K562 (cell line): ENCODE data around the gene PHKA2. TPM values are rescaled to one million over a fixed set of nuclear protein-coding genes. Genes with fewer than 3 reads are reported as not detected.

Experiments
- ATAC-seq: fragments of 200-7000 bp; cut with Tn5 transposase; 3 replicates; pipeline ENCODE4 v1.9.1; 2020; ENCODE audit warnings: moderate library complexity
- BruUV-seq: library from RNA; stranded (reverse); fragments of 400-500 nt; replicated peaks from 2 replicates; lab custom pipeline; 2021; lab: Mats Ljungman, UMichigan
- CTCF ChIA-PET: fragments of 300-600 bp; formaldehyde crosslinking; extraction: SDS; loops from one replicate; lab custom pipeline; 2021; ENCODE audit warnings: low intra/inter-chr PET ratio; lab: Yijun Ruan, JAX
- POLR2A ChIA-PET: fragments of 300-600, 350-650 bp; sonication (Branson Sonifier 250); formaldehyde crosslinking; extraction: SDS; loops from one replicate; lab custom pipeline; 2021; ENCODE audit warnings: antibody characterized with exemption, inconsistent platforms; lab: Yijun Ruan, JAX
- DNase-seq, 4 experiments: peaks; one replicate each; pipeline versions ENCODE4 v3.0.0 to v3.0.0-alpha.2; 2011 to 2018; ENCODE audit warnings: low spot score in 3 of 4, mixed read lengths in 3 of 4; ENCODE audit errors: extremely low read depth in 1 of 4
- FAIRE-seq: peaks from 2 replicates; lab custom pipeline; 2011; peaks lifted over from hg19 to GRCh38; lab: Jason Lieb, UNC
- H2AFZ ChIP-seq: 2 replicates; pipeline ENCODE4 v1.6.0; 2011; ENCODE audit warnings: low read depth, low read length, control low read depth, inconsistent platforms
- H3K27ac ChIP-seq: fragments of 200-600 bp; 3 replicates; pipeline ENCODE4 v1.8.0; 2011; ENCODE audit warnings: low read depth, mild to moderate bottlenecking, control low read depth, inconsistent platforms, low read length, moderate library complexity, mixed read lengths; ENCODE audit errors: extremely low read depth
- H3K27me3 ChIP-seq, 2 experiments: fragments of 300-600 bp in 1 of 2; 2 replicates in 1 of 2; 3 replicates in 1 of 2; pipeline versions ENCODE4 v1.6.0 to v1.8.0; 2011; ENCODE audit warnings: inconsistent platforms in 2 of 2, low read length in 2 of 2, mild to moderate bottlenecking in 1 of 2, mixed read lengths in 1 of 2, moderate library complexity in 1 of 2; ENCODE audit not compliant: control insufficient read depth in 2 of 2, insufficient read depth in 2 of 2
- H3K36me3 ChIP-seq: fragments of 300-600 bp; 3 replicates; pipeline ENCODE4 v1.8.0; 2011; ENCODE audit warnings: mild to moderate bottlenecking, low read length, inconsistent platforms; ENCODE audit not compliant: control insufficient read depth, insufficient read depth
- H3K4me1 ChIP-seq, 2 experiments: fragments of 200-600 bp in 1 of 2; replicated peaks in 1 of 2; 2 replicates in 1 of 2; 3 replicates in 1 of 2; pipeline versions ENCODE4 v1.5.1 to v1.8.0; 2011; ENCODE audit warnings: inconsistent platforms in 2 of 2, low read length in 2 of 2, mild to moderate bottlenecking in 1 of 2, mixed read lengths in 1 of 2, moderate library complexity in 1 of 2; ENCODE audit not compliant: control insufficient read depth in 2 of 2, insufficient read depth in 2 of 2
- H3K4me2 ChIP-seq: 2 replicates; pipeline ENCODE4 v1.6.1; 2011; ENCODE audit warnings: low read length, control low read depth, inconsistent platforms, mixed read lengths; ENCODE audit not compliant: insufficient read depth
- H3K4me3 ChIP-seq: fragments of 200-600 bp; sonication (generic), shearing (Covaris generic); 2 replicates; pipeline ENCODE4 v1.5.1; 2016; ENCODE audit warnings: control low read depth, inconsistent platforms
- H3K79me2 ChIP-seq: fragments of 200-600 bp; 3 replicates; pipeline ENCODE4 v1.8.0; 2011; ENCODE audit warnings: low read length, inconsistent platforms; ENCODE audit not compliant: control insufficient read depth, insufficient read depth
- H3K9ac ChIP-seq, 2 experiments: 2 replicates each; pipeline versions ENCODE4 v1.6.0 to v1.6.1; 2011; ENCODE audit warnings: low read depth in 2 of 2, low read length in 2 of 2, control low read depth in 1 of 2, inconsistent platforms in 1 of 2, mild to moderate bottlenecking in 1 of 2, mixed read lengths in 1 of 2; ENCODE audit not compliant: insufficient read depth in 1 of 2
- H3K9me1 ChIP-seq: one replicate; pipeline ENCODE4 v1.6.0; 2011; ENCODE audit warnings: inconsistent platforms, mild to moderate bottlenecking, low read length, moderate library complexity; ENCODE audit not compliant: control insufficient read depth, insufficient read depth
- H3K9me3 ChIP-seq: replicated peaks from 2 replicates; pipeline ENCODE4 v1.5.1; 2011; ENCODE audit warnings: low read depth, low read length, inconsistent platforms; ENCODE audit not compliant: control insufficient read depth, insufficient read depth
- H4K20me1 ChIP-seq: replicated peaks from 2 replicates; pipeline ENCODE4 v1.6.1; 2011; ENCODE audit warnings: low read length, inconsistent platforms, mixed read lengths; ENCODE audit not compliant: control insufficient read depth, insufficient read depth
- ADNP ChIP-seq: fragments of 200-800 bp; sonication (Bioruptor generic); IDR thresholded peaks from 2 replicates; pipeline ENCODE4 v1.6.1; 2016; ENCODE audit warnings: missing genetic modification characterization, missing compliant biosample characterization
- BACH1 ChIP-seq: fragments of 200-800 bp; sonication (Bioruptor generic); IDR thresholded peaks from 2 replicates; pipeline ENCODE4 v1.6.1; 2016; ENCODE audit warnings: missing genetic modification characterization, missing compliant biosample characterization
- C11orf30 ChIP-seq: fragments of 450-650 bp; IDR thresholded peaks from 2 replicates; pipeline ENCODE4 v1.6.1; 2016; ENCODE audit warnings: low read depth, mild to moderate bottlenecking
- CBX3 ChIP-seq, 2 experiments: IDR thresholded peaks; 1 replicate in 1 of 2; 2 replicates in 1 of 2; pipeline ENCODE4 v1.6.1; 2012; ENCODE audit warnings: inconsistent platforms in 2 of 2, low read length in 2 of 2, borderline replicate concordance in 1 of 2, control low read depth in 1 of 2
- CHAMP1 ChIP-seq: fragments of 450-650 bp; IDR thresholded peaks from 2 replicates; pipeline ENCODE4 v1.6.1; 2016; ENCODE audit warnings: mild to moderate bottlenecking
- CXXC5 ChIP-seq: fragments of 250-450 bp; sonication (Bioruptor Pico); IDR thresholded peaks from 2 replicates; pipeline ENCODE4 v1.8.0; 2022; ENCODE audit warnings: inconsistent platforms, mild to moderate bottlenecking, moderate library complexity
- DACH1 ChIP-seq: fragments of 450-650 bp; IDR thresholded peaks from 2 replicates; pipeline ENCODE4 v1.6.1; 2018; ENCODE audit not compliant: partially characterized antibody
- EGR1 ChIP-seq: fragments of 450-650 bp; conservative IDR thresholded peaks from 2 replicates; pipeline ENCODE4 v1.6.1; 2017; ENCODE audit warnings: mild to moderate bottlenecking
- ID3 ChIP-seq, 2 experiments: fragments of 250-450 bp in 1 of 2; fragments of 450-650 bp in 1 of 2; sonication (Bioruptor Pico) in 1 of 2; IDR thresholded peaks; 2 replicates each; pipeline versions ENCODE4 v1.6.1 to v1.8.0; 2016 to 2021; ENCODE audit warnings: mild to moderate bottlenecking in 2 of 2, moderate library complexity in 2 of 2, missing compliant biosample characterization in 1 of 2, missing genetic modification characterization in 1 of 2
- NR2F6 ChIP-seq: fragments of 450-650 bp; formaldehyde crosslinking; IDR thresholded peaks from 2 replicates; pipeline ENCODE4 v1.4.0; 2020; ENCODE audit warnings: mild to moderate bottlenecking
- NR4A1 ChIP-seq, 2 experiments: fragments of 250-450 bp in 1 of 2; fragments of 450-650 bp in 1 of 2; sonication (Bioruptor Pico) in 1 of 2; IDR thresholded peaks; 2 replicates each; pipeline versions ENCODE4 v1.4.0 to v1.6.1; 2016 to 2020; ENCODE audit warnings: mild to moderate bottlenecking in 2 of 2, missing compliant biosample characterization in 1 of 2, missing genetic modification characterization in 1 of 2, moderate library complexity in 1 of 2
- NUFIP1 ChIP-seq: fragments of 450-650 bp; IDR thresholded peaks from 2 replicates; pipeline ENCODE4 v1.6.1; 2018; ENCODE audit not compliant: partially characterized antibody
- PATZ1 ChIP-seq: fragments of 250-450 bp; sonication (Bioruptor Pico); IDR thresholded peaks from 2 replicates; pipeline ENCODE4 v1.5.0; 2020; ENCODE audit warnings: mild to moderate bottlenecking, borderline replicate concordance
- PURB ChIP-seq: sonication (generic); formaldehyde crosslinking; IDR thresholded peaks from 2 replicates; pipeline ENCODE4 v1.9.0; 2021; ENCODE audit warnings: low read depth, mild to moderate bottlenecking, missing genetic modification reagents
- ZFX ChIP-seq: sonication (generic); formaldehyde crosslinking; IDR thresholded peaks from 2 replicates; pipeline ENCODE4 v1.8.0; 2022; ENCODE audit warnings: mild to moderate bottlenecking, missing genetic modification reagents, moderate library complexity
- ZNF224 ChIP-seq: sonication (generic); formaldehyde crosslinking; IDR thresholded peaks from 2 replicates; pipeline ENCODE4 v1.8.0; 2022; ENCODE audit warnings: mild to moderate bottlenecking, missing genetic modification reagents
- ZNF436 ChIP-seq: fragments of 250-450, 450-650 bp; sonication (Bioruptor Pico); formaldehyde crosslinking; IDR thresholded peaks from 2 replicates; pipeline ENCODE4 v1.7.0; 2020; ENCODE audit warnings: mild to moderate bottlenecking
- WGBS: fragments of 100-300 bp; shearing (Covaris generic); methylation state at CpG from one replicate; pipeline ENCODE4 v1.1.6; 2016; ENCODE audit warnings: low coverage, mixed read lengths; ENCODE audit not compliant: insufficient coverage; ENCODE audit errors: missing lambda C conversion rate; 5-methylcytosine and 5-hydroxymethylcytosine counted together
- in situ Hi-C: fragments of 300-500 bp; cut with MboI; formaldehyde crosslinking; loops from 4 replicates; pipeline ENCODE4 v1.15.0; 2018; ENCODE audit warnings: inconsistent platforms, mixed read lengths
- intact Hi-C: fragments of 100-400 bp; cut with micrococcal nuclease; formaldehyde crosslinking; loops from 2 replicates; pipeline ENCODE4 v1.14.2; 2022
- polyA plus RNA-seq, 8 experiments: library from polyadenylated mRNA; depleted of rRNA in 4 of 8; stranded (reverse) in 5 of 8; unstranded in 3 of 8; fragments of >200 nt; fragmentation: Nextera tagmentation in 2 of 8; fragmentation: Illumina TruSeq in 1 of 8; extraction: Ambion mirVana in 2 of 8; extraction: Trizol in 1 of 8; gene quantifications; 2 replicates each; pipeline versions ENCODE4 v1.2.1 to v1.2.3, GENCODE V29; 2011 to 2014; ENCODE audit warnings: inconsistent platforms in 1 of 8, missing spikeins in 1 of 8
- total RNA-seq, 7 experiments: library from RNA; depleted of rRNA in 6 of 7; stranded (reverse); fragments of >200 nt in 6 of 7; fragmentation: Illumina TruSeq in 2 of 7; extraction: Trizol in 2 of 7; gene quantifications; 2 replicates each; pipeline versions ENCODE4 v1.2.1 to v1.2.3, GENCODE V29; 2011 to 2021; ENCODE audit warnings: low replicate concordance in 1 of 7

Gene PHKA2
- total and polyA plus RNA-seq, 9 of the 15 experiments (the other 6 are each of a cell fraction or from before 2014, with no cell fraction given) = 2.8 to 33.1 (median 20.3) TPM

GRCh38 chrX:18897611-18898010 is 86.3 kb downstream of the PHKA2 start:
- Histone ChIP-seq H3K4me3 (no peak overlapping the region), H4K20me1 (no peaks in the 10 kb centered on the region), H3K9me3 (no peaks in the 10 kb centered on the region), H3K79me2 (no peaks in the 10 kb centered on the region), H3K27me3 (no peaks in the 10 kb centered on the region), H3K4me2 (no peak overlapping the region), H3K4me1 (no peaks in the 10 kb centered on the region), H2AFZ (no peak overlapping the region), H3K9me1 (no peaks in the 10 kb centered on the region)
- CTCF ChIA-PET = no interaction called here
- no peak for ATAC-seq
- FAIRE-seq = no peak
- POLR2A ChIA-PET = interaction anchor here (0.6 kb wide), 1 partner anchor 10 kb away, joined by 3 read pairs; no protein-coding TSS in a partner anchor
- intact Hi-C loops = no loop called here
- DNase-seq = no peak
- WGBS = 82% methylated on average over 12 of the region's 15 CpGs
- TF ChIP-seq C11orf30 = no peak
- TF ChIP-seq ADNP (tag) = no peak
- TF ChIP-seq ZFX (CRISPR knock-in tag) = no peak
- no peak for TF ChIP-seq ID3 (CRISPR knock-in tag; IDR thresholded peaks at IDR 0.05)
- TF ChIP-seq ID3 (tag; IDR thresholded peaks at IDR 0.05) = no peak
- no peak for TF ChIP-seq NUFIP1
- TF ChIP-seq BACH1 = no peak
- TF ChIP-seq ZNF224 (CRISPR knock-in tag) = no peak
- no peak for TF ChIP-seq CHAMP1
- no peak for TF ChIP-seq PURB (CRISPR knock-in tag)
- TF ChIP-seq NR2F6 = no peak
- no peak for TF ChIP-seq NR4A1 (CRISPR knock-in tag; IDR thresholded peaks at IDR 0.05)
- TF ChIP-seq NR4A1 (tag; IDR thresholded peaks at IDR 0.05) = no peak
- TF ChIP-seq DACH1 = no peak
- TF ChIP-seq CXXC5 (CRISPR knock-in tag) = no peak
- TF ChIP-seq CBX3 (IDR thresholded peaks at IDR 0.05; ENCODE audit: borderline replicate concordance in 1 of 2, low read length in 2 of 2) = no peak
- TF ChIP-seq PATZ1 (CRISPR knock-in tag) = no peak
- TF ChIP-seq ZNF436 = no peak
- no peak for TF ChIP-seq EGR1
- TF ChIP-seq, all 486 proteins: peak for 0
- no peak overlapping the region for H3K27ac ChIP-seq
- BruUV-seq = no TSS peak
- H3K36me3 ChIP-seq = peaks cover 3% of the 10 kb centered on the region; the same call in 1 of the 3 replicates
- in situ Hi-C loops = no loop called here
- no peak overlapping the region for H3K9ac ChIP-seq
